GM23338 (cell line): ENCODE data around the gene TNS1. TPM values are rescaled to one million over a fixed set of nuclear protein-coding genes. Genes with fewer than 3 reads are reported as not detected.

Experiments used
- ATAC-seq: fragments of 200-7000 bp; cut with Tn5 transposase; 3 replicates; pipeline ENCODE4 v1.9.1; 2020
- DNase-seq: peaks from one replicate; pipeline ENCODE4 v3.0.0-alpha.2; 2015; ENCODE audit warnings: low spot score
- H2AFZ ChIP-seq: fragments of 200-600 bp; sonication (generic); 2 replicates; pipeline ENCODE4 v1.8.0; 2016; ENCODE audit warnings: antibody characterized with exemption, mild to moderate bottlenecking, moderate library complexity
- H3F3A ChIP-seq: fragments of 200-600 bp; sonication (generic); replicated peaks from 2 replicates; pipeline ENCODE4 v1.8.0; 2017; ENCODE audit warnings: antibody characterized with exemption, mixed run types, low read depth
- H3K27ac ChIP-seq: fragments of 200-600 bp; sonication (generic); 2 replicates; pipeline ENCODE4 v1.6.1; 2016; ENCODE audit warnings: low read depth
- H3K27me3 ChIP-seq: fragments of 200-600 bp; sonication (generic); 2 replicates; pipeline ENCODE4 v1.8.0; 2016; ENCODE audit warnings: mild to moderate bottlenecking, mixed run types, moderate library complexity; ENCODE audit not compliant: insufficient read depth
- H3K36me3 ChIP-seq: fragments of 200-600 bp; sonication (generic); 2 replicates; pipeline ENCODE4 v1.8.0; 2016; ENCODE audit warnings: mild to moderate bottlenecking; ENCODE audit not compliant: insufficient read depth
- H3K4me1 ChIP-seq: fragments of 200-600 bp; sonication (generic); 2 replicates; pipeline ENCODE4 v1.8.0; 2016; ENCODE audit warnings: mild to moderate bottlenecking, moderate library complexity; ENCODE audit not compliant: insufficient read depth
- H3K4me2 ChIP-seq: fragments of 200-600 bp; sonication (generic); 2 replicates; pipeline ENCODE4 v1.7.1; 2017; ENCODE audit warnings: mixed run types
- H3K4me3 ChIP-seq: fragments of 200-600 bp; sonication (generic); 2 replicates; pipeline ENCODE4 v1.6.1; 2016; ENCODE audit warnings: mixed run types
- H3K79me2 ChIP-seq: fragments of 200-600 bp; sonication (generic); replicated peaks from 2 replicates; pipeline ENCODE4 v1.8.0; 2017; ENCODE audit warnings: mild to moderate bottlenecking; ENCODE audit not compliant: insufficient read depth
- H3K9me2 ChIP-seq: fragments of 200-600 bp; sonication (generic); 2 replicates; pipeline ENCODE4 v1.8.0; 2017; ENCODE audit not compliant: insufficient read depth
- H4K20me1 ChIP-seq: fragments of 200-600 bp; sonication (generic); replicated peaks from 2 replicates; pipeline ENCODE4 v1.8.0; 2017; ENCODE audit warnings: mild to moderate bottlenecking; ENCODE audit not compliant: insufficient read depth
- H3K27ac Mint-ChIP-seq: 2 replicates; pipeline ENCODE4 v1.8.0; 2020; ENCODE audit warnings: inconsistent platforms, mild to moderate bottlenecking, moderate library complexity, mixed read lengths
- H3K27me3 Mint-ChIP-seq: 3 replicates; pipeline ENCODE4 v1.8.0; 2022; ENCODE audit warnings: low read depth, mild to moderate bottlenecking, moderate library complexity, mixed read lengths, inconsistent platforms; ENCODE audit not compliant: insufficient read depth, poor library complexity
- H3K36me3 Mint-ChIP-seq: 3 replicates; pipeline ENCODE4 v1.8.0; 2021; ENCODE audit warnings: low read depth, mild to moderate bottlenecking, inconsistent platforms, moderate library complexity, mixed read lengths
- H3K4me1 Mint-ChIP-seq: 3 replicates; pipeline ENCODE4 v1.8.0; 2020; ENCODE audit warnings: mild to moderate bottlenecking, inconsistent platforms, mixed read lengths
- H3K4me3 Mint-ChIP-seq: 3 replicates; pipeline ENCODE4 v1.8.0; 2021; ENCODE audit warnings: moderate library complexity, mild to moderate bottlenecking, inconsistent platforms, mixed read lengths
- H3K9me3 Mint-ChIP-seq: 3 replicates; pipeline ENCODE4 v1.8.0; 2020; ENCODE audit warnings: moderate library complexity, mild to moderate bottlenecking, inconsistent platforms, mixed read lengths
- CREB1 ChIP-seq: fragments of 250-450 bp; sonication (Bioruptor Pico); IDR thresholded peaks from 2 replicates; pipeline ENCODE4 v1.5.0; 2020; ENCODE audit warnings: low read depth, mild to moderate bottlenecking, moderate library complexity
- EZH2 ChIP-seq: fragments of 200-600 bp; sonication (generic); IDR thresholded peaks from one replicate; pipeline ENCODE4 v1.8.0; 2017; ENCODE audit warnings: antibody characterized with exemption, mild to moderate bottlenecking, low read depth; ENCODE audit not compliant: unreplicated experiment
- EZH2phosphoT487 ChIP-seq: fragments of 200-600 bp; sonication (generic); IDR thresholded peaks from one replicate; pipeline ENCODE4 v1.8.1; 2018; ENCODE audit warnings: antibody characterized with exemption; ENCODE audit not compliant: unreplicated experiment
- JUNB ChIP-seq: IDR thresholded peaks from one replicate; pipeline ENCODE4 v1.6.1; 2016; ENCODE audit warnings: antibody characterized with exemption; ENCODE audit not compliant: unreplicated experiment
- NANOG ChIP-seq: IDR thresholded peaks from 2 replicates; pipeline ENCODE4 v1.6.1; 2016; ENCODE audit warnings: antibody characterized with exemption, borderline replicate concordance
- POLR2AphosphoS5 ChIP-seq: IDR thresholded peaks from 2 replicates; pipeline ENCODE4 v1.6.1; 2016; ENCODE audit warnings: antibody characterized with exemption, low read depth
- STAT1 ChIP-seq: IDR thresholded peaks from one replicate; pipeline ENCODE4 v1.6.1; 2016; ENCODE audit warnings: antibody characterized with exemption; ENCODE audit not compliant: unreplicated experiment
- ZNF114 ChIP-seq: fragments of 250-450 bp; sonication (Bioruptor Pico); IDR thresholded peaks from 2 replicates; pipeline ENCODE4 v1.5.0; 2020; ENCODE audit warnings: mild to moderate bottlenecking, moderate library complexity
- ZNF331 ChIP-seq: fragments of 250-450 bp; sonication (Bioruptor Pico); IDR thresholded peaks from 2 replicates; pipeline ENCODE4 v1.5.0; 2020; ENCODE audit warnings: low read depth, mild to moderate bottlenecking, moderate library complexity
- polyA plus RNA-seq: library from polyadenylated mRNA; unstranded; fragments of >200 nt; fragmentation: Nextera tagmentation; extraction: Ambion mirVana; gene quantifications from 2 replicates; pipeline ENCODE4 v1.2.1, GENCODE V29; 2016
- total RNA-seq: library from RNA; depleted of rRNA; stranded (reverse); fragments of >200 nt; shearing (Covaris generic); gene quantifications from 2 replicates; pipeline ENCODE4 v1.2.3, GENCODE V29; 2014
- TF ChIP-seq, protein P1 (sequence below): IDR thresholded peaks from one replicate; pipeline ENCODE4 v1.6.1; 2018; ENCODE audit warnings: antibody characterized with exemption; ENCODE audit not compliant: unreplicated experiment
- TF ChIP-seq, protein P2 (sequence below), 2 experiments: fragments of 200-600 bp in 1 of 2; sonication (generic) in 1 of 2; conservative IDR thresholded peaks; 2 replicates each; pipeline versions ENCODE4 v1.5.1 to v1.6.1; 2016 to 2017; ENCODE audit warnings: antibody characterized with exemption in 2 of 2, low read depth in 2 of 2, mild to moderate bottlenecking in 2 of 2, moderate library complexity in 1 of 2
- TF ChIP-seq, protein P3 (sequence below): fragments of 250-450 bp; sonication (Bioruptor Pico); IDR thresholded peaks from 2 replicates; pipeline ENCODE4 v1.5.0; 2020; ENCODE audit warnings: mild to moderate bottlenecking, moderate library complexity
- TF ChIP-seq, protein P4 (sequence below): IDR thresholded peaks from 2 replicates; pipeline ENCODE4 v1.6.1; 2016; ENCODE audit warnings: antibody characterized with exemption

TNS1 gene
- total and polyA plus RNA-seq, 2 experiments from 2014 or later = 2.0 to 7.4 TPM

DNA sequence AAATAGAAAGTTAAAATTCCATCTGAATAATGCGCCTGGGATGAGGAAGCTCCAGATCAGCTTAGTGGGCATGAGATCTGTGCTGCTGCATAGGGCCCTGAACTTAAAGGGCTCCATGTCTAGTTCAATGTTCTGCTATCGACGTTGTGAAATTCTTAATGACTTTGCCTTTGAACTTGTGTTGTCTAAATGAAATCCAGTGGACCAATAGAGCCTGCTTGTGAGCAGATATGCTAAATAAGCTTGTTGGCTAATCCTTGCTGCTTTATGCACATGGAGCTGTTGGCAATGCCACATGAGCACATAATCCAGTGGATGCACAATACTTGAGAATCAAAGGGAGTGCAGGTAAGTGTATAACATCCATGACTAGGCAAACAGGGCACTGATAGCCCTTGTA is 228.6 kb downstream of the TNS1 start (continued):
- TF ChIP-seq ZNF114 (CRISPR knock-in tag) (no peak), JUNB (no peak), ZNF331 (CRISPR knock-in tag) (no peak), EZH2 (no peak), CREB1 (no peak)

DNA sequence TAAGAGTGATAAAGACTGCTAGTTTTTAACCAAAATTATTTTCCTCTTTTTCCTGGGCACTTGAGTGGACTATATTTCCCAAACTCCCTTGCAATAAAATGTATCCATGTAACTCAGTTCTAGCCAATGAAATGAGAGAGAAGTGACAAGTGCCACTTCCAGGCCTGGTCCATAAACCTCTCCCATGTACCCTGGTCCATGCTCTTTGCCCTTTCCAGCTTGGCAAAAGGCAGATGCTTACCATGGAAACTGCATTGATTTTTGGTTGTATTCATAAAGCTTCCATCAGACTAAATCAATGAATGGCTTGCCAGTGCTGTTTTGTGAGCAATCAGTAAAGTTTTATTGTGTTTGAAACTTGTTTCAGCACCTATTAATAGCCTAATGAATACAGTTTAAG is 229.3 kb downstream of the TNS1 start:
- no peaks in the 10 kb centered on the region for H3K4me1 Mint-ChIP-seq
- Histone ChIP-seq H3K79me2 (no peaks in the 10 kb centered on the region), H2AFZ (no peak overlapping the region), H3K4me2 (no peak overlapping the region), H4K20me1 (no peaks in the 10 kb centered on the region), H3K27me3 (no peaks in the 10 kb centered on the region), H3K36me3 (no peaks in the 10 kb centered on the region), H3F3A (no peaks in the 10 kb centered on the region), H3K4me3 (no peak overlapping the region), H3K4me1 (no peaks in the 10 kb centered on the region), H3K27ac (no peak overlapping the region), H3K9me2 (peaks cover 3% of the 10 kb centered on the region; the same call in 1 of the 2 replicates)
- no peaks in the 10 kb centered on the region for H3K36me3 Mint-ChIP-seq
- DNase-seq (no peak), ATAC-seq (no peak)
- H3K4me3 Mint-ChIP-seq = no peak overlapping the region
- no peak for TF ChIP-seq ZNF331 (CRISPR knock-in tag)
- no peak for TF ChIP-seq EZH2
- TF ChIP-seq, protein P1, sequence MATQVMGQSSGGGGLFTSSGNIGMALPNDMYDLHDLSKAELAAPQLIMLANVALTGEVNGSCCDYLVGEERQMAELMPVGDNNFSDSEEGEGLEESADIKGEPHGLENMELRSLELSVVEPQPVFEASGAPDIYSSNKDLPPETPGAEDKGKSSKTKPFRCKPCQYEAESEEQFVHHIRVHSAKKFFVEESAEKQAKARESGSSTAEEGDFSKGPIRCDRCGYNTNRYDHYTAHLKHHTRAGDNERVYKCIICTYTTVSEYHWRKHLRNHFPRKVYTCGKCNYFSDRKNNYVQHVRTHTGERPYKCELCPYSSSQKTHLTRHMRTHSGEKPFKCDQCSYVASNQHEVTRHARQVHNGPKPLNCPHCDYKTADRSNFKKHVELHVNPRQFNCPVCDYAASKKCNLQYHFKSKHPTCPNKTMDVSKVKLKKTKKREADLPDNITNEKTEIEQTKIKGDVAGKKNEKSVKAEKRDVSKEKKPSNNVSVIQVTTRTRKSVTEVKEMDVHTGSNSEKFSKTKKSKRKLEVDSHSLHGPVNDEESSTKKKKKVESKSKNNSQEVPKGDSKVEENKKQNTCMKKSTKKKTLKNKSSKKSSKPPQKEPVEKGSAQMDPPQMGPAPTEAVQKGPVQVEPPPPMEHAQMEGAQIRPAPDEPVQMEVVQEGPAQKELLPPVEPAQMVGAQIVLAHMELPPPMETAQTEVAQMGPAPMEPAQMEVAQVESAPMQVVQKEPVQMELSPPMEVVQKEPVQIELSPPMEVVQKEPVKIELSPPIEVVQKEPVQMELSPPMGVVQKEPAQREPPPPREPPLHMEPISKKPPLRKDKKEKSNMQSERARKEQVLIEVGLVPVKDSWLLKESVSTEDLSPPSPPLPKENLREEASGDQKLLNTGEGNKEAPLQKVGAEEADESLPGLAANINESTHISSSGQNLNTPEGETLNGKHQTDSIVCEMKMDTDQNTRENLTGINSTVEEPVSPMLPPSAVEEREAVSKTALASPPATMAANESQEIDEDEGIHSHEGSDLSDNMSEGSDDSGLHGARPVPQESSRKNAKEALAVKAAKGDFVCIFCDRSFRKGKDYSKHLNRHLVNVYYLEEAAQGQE = no peak
- TF ChIP-seq, protein P2, sequence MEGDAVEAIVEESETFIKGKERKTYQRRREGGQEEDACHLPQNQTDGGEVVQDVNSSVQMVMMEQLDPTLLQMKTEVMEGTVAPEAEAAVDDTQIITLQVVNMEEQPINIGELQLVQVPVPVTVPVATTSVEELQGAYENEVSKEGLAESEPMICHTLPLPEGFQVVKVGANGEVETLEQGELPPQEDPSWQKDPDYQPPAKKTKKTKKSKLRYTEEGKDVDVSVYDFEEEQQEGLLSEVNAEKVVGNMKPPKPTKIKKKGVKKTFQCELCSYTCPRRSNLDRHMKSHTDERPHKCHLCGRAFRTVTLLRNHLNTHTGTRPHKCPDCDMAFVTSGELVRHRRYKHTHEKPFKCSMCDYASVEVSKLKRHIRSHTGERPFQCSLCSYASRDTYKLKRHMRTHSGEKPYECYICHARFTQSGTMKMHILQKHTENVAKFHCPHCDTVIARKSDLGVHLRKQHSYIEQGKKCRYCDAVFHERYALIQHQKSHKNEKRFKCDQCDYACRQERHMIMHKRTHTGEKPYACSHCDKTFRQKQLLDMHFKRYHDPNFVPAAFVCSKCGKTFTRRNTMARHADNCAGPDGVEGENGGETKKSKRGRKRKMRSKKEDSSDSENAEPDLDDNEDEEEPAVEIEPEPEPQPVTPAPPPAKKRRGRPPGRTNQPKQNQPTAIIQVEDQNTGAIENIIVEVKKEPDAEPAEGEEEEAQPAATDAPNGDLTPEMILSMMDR (conservative IDR thresholded peaks at IDR 0.05; ENCODE audit: low read depth in 2 of 2) = no peak
- no peak for TF ChIP-seq EZH2phosphoT487
- TF ChIP-seq, protein P3, sequence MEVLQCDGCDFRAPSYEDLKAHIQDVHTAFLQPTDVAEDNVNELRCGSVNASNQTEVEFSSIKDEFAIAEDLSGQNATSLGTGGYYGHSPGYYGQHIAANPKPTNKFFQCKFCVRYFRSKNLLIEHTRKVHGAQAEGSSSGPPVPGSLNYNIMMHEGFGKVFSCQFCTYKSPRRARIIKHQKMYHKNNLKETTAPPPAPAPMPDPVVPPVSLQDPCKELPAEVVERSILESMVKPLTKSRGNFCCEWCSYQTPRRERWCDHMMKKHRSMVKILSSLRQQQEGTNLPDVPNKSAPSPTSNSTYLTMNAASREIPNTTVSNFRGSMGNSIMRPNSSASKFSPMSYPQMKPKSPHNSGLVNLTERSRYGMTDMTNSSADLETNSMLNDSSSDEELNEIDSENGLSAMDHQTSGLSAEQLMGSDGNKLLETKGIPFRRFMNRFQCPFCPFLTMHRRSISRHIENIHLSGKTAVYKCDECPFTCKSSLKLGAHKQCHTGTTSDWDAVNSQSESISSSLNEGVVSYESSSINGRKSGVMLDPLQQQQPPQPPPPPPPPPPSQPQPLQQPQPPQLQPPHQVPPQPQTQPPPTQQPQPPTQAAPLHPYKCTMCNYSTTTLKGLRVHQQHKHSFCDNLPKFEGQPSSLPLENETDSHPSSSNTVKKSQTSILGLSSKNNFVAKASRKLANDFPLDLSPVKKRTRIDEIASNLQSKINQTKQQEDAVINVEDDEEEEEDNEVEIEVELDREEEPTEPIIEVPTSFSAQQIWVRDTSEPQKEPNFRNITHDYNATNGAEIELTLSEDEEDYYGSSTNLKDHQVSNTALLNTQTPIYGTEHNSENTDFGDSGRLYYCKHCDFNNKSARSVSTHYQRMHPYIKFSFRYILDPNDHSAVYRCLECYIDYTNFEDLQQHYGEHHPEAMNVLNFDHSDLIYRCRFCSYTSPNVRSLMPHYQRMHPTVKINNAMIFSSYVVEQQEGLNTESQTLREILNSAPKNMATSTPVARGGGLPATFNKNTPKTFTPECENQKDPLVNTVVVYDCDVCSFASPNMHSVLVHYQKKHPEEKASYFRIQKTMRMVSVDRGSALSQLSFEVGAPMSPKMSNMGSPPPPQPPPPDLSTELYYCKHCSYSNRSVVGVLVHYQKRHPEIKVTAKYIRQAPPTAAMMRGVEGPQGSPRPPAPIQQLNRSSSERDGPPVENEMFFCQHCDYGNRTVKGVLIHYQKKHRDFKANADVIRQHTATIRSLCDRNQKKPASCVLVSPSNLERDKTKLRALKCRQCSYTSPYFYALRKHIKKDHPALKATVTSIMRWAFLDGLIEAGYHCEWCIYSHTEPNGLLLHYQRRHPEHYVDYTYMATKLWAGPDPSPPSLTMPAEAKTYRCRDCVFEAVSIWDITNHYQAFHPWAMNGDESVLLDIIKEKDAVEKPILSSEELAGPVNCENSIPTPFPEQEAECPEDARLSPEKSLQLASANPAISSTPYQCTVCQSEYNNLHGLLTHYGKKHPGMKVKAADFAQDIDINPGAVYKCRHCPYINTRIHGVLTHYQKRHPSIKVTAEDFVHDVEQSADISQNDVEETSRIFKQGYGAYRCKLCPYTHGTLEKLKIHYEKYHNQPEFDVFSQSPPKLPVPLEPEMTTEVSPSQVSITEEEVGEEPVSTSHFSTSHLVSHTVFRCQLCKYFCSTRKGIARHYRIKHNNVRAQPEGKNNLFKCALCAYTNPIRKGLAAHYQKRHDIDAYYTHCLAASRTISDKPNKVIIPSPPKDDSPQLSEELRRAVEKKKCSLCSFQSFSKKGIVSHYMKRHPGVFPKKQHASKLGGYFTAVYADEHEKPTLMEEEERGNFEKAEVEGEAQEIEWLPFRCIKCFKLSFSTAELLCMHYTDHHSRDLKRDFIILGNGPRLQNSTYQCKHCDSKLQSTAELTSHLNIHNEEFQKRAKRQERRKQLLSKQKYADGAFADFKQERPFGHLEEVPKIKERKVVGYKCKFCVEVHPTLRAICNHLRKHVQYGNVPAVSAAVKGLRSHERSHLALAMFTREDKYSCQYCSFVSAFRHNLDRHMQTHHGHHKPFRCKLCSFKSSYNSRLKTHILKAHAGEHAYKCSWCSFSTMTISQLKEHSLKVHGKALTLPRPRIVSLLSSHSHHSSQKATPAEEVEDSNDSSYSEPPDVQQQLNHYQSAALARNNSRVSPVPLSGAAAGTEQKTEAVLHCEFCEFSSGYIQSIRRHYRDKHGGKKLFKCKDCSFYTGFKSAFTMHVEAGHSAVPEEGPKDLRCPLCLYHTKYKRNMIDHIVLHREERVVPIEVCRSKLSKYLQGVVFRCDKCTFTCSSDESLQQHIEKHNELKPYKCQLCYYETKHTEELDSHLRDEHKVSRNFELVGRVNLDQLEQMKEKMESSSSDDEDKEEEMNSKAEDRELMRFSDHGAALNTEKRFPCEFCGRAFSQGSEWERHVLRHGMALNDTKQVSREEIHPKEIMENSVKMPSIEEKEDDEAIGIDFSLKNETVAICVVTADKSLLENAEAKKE (CRISPR knock-in tag) = no peak
- no peak for TF ChIP-seq NANOG
- no peak for TF ChIP-seq STAT1
- TF ChIP-seq ZNF114 (CRISPR knock-in tag) = no peak
- TF ChIP-seq POLR2AphosphoS5 = no peak
- no peak for TF ChIP-seq JUNB
- TF ChIP-seq, protein P4, sequence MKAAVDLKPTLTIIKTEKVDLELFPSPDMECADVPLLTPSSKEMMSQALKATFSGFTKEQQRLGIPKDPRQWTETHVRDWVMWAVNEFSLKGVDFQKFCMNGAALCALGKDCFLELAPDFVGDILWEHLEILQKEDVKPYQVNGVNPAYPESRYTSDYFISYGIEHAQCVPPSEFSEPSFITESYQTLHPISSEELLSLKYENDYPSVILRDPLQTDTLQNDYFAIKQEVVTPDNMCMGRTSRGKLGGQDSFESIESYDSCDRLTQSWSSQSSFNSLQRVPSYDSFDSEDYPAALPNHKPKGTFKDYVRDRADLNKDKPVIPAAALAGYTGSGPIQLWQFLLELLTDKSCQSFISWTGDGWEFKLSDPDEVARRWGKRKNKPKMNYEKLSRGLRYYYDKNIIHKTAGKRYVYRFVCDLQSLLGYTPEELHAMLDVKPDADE = no peak
- no peak for TF ChIP-seq CREB1
- no peaks in the 10 kb centered on the region for H3K27me3 Mint-ChIP-seq
- H3K27ac Mint-ChIP-seq = no peak overlapping the region
- H3K9me3 Mint-ChIP-seq = no peaks in the 10 kb centered on the region
